G401 (cell line): ENCODE results near the gene SPEF1. TPM values are rescaled to one million over a fixed set of nuclear protein-coding genes. Genes with fewer than 3 reads are reported as not detected.

Source experiments
- DNase-seq: peaks from one replicate; pipeline ENCODE4 v3.0.0-alpha.2; 2015; ENCODE audit warnings: low spot score
- in situ Hi-C: cut with HindIII; loops from 2 replicates; pipeline ENCODE4 v1.10.0; 2016; ENCODE audit warnings: low sequenced_read_pairs, mixed read lengths
- total RNA-seq: library from RNA; depleted of rRNA; stranded (reverse); fragments of >200 nt; shearing (Covaris generic); gene quantifications from 2 replicates; pipeline ENCODE4 v1.2.3, GENCODE V29; 2014

Gene SPEF1
- total RNA-seq, 1 experiment from 2014 or later, result 2.4 TPM

GRCh38 chr20:3771552-3772058 is 9.6 kb downstream of the SPEF1 start:
- no peak for DNase-seq
- in situ Hi-C loops, result no loop called here

- in situ Hi-C loops, result no loop called here
- DNase-seq, result peak; percentile 73
Measured at GRCh38 chr20:3768342-3769130, 12.7 kb downstream of the SPEF1 start.

GRCh38 chr20:3767427-3768341 is 13.6 kb downstream of the SPEF1 start, which contains the start of gene ADISSP:
TSS of gene ADISSP (minus strand) at chr20:3767753. CDS start at chr20:3760100, 7,653 bp downstream.
- in situ Hi-C loops, result no loop called here
- DNase-seq, result peak; percentile 97

- no peak for DNase-seq
- in situ Hi-C loops, result no loop called here
Measured at GRCh38 chr20:3767110-3767426, 14.2 kb downstream of the SPEF1 start.

GRCh38 chr20:3766422-3767109 is 14.7 kb downstream of the SPEF1 start:
- in situ Hi-C loops, result no loop called here
- no peak for DNase-seq

GRCh38 chr20:3765171-3765882 is 15.9 kb downstream of the SPEF1 start:
- DNase-seq, result no peak
- in situ Hi-C loops, result no loop called here

GRCh38 chr20:3764659-3765058 is 16.6 kb downstream of the SPEF1 start:
- no peak for DNase-seq
- in situ Hi-C loops, result no loop called here

GRCh38 chr20:3763671-3764601 is 17.3 kb downstream of the SPEF1 start:
- in situ Hi-C loops, result no loop called here
- DNase-seq, result no peak

- no peak for DNase-seq
- in situ Hi-C loops, result no loop called here
Measured at GRCh38 chr20:3760655-3761348, 20.4 kb downstream of the SPEF1 start.

GRCh38 chr20:3759884-3760283 is 21.4 kb downstream of the SPEF1 start:
- no peak for DNase-seq
- in situ Hi-C loops, result no loop called here

- in situ Hi-C loops, result no loop called here
- DNase-seq, result no peak
Measured at GRCh38 chr20:3759316-3759823, 21.9 kb downstream of the SPEF1 start.

- in situ Hi-C loops, result no loop called here
- no peak for DNase-seq
Measured at GRCh38 chr20:3758566-3758965, 22.7 kb downstream of the SPEF1 start.

GRCh38 chr20:3757268-3757667 is 24.0 kb downstream of the SPEF1 start:
- no peak for DNase-seq
- in situ Hi-C loops, result no loop called here

- in situ Hi-C loops, result no loop called here
- no peak for DNase-seq
Measured at GRCh38 chr20:3755814-3756480, 25.3 kb downstream of the SPEF1 start.

- no peak for DNase-seq
- in situ Hi-C loops, result no loop called here
Measured at GRCh38 chr20:3755269-3755668, 26.0 kb downstream of the SPEF1 start.

GRCh38 chr20:3754276-3754630 is 27.0 kb downstream of the SPEF1 start:
- no peak for DNase-seq
- in situ Hi-C loops, result no loop called here
